NCI-H1092 (cell line): ENCODE measurements around the gene MASP2.
"Not testable (repeated sequence)": the region's sequence is repeated elsewhere in the genome, so short reads cannot be mapped to it uniquely, and the experiment has no call there.

Experiments
- DNase-seq: peaks from one replicate; lab custom pipeline; 2025; lab: John Stamatoyannopoulos, UW

Gene MASP2

GRCh38 chr1:11046625-11047365 is at the start of gene MASP2:
TSS of gene MASP2 (minus strand) at chr1:11047239. CDS start at chr1:11047207, 32 bp downstream.
- no peak for DNase-seq

GRCh38 chr1:11083784-11084183 is 36.7 kb upstream of the MASP2 start:
- DNase-seq = not testable (repeated sequence)

- no peak for DNase-seq
Observed at GRCh38 chr1:11080931-11081330, 33.9 kb upstream of the MASP2 start.

GRCh38 chr1:11078631-11079030 is 31.6 kb upstream of the MASP2 start:
- DNase-seq = no peak

GRCh38 chr1:11073398-11073797 is 26.4 kb upstream of the MASP2 start:
- DNase-seq = not testable (repeated sequence)

DNA sequence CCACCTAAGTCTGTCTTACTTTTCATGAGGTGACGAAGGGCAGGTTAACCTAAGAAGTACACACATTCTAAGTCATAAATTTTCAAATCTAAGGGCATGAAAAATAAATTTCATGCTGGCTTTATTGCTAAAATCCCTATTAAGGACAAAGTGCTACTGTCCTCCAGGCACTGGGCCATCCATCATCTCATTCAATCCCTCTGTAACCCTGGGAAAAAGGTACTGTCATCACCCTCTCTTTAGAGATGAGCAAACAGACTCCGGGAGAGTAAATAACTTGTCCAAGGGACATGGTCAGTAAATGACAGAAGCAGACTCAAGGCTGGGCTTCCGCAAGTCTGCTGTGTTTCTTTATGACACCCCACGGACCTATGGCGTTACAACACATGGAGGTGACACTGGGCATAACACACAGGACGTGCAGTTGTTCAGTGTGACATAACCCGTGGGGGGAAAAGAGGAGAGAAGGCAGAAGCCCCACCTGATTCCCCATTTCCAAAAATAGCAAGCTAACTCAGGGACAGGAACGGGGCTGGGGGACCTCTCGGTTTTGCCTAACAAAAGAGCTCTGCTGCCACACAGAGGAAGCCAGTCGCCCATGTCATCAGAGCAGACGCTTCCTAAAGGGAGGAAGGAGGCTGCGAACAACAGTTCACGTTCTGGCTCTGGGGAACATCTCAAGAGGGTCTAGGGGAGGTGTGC is 25.3 kb upstream of the MASP2 start:
- peak; percentile 76 for DNase-seq

DNA sequence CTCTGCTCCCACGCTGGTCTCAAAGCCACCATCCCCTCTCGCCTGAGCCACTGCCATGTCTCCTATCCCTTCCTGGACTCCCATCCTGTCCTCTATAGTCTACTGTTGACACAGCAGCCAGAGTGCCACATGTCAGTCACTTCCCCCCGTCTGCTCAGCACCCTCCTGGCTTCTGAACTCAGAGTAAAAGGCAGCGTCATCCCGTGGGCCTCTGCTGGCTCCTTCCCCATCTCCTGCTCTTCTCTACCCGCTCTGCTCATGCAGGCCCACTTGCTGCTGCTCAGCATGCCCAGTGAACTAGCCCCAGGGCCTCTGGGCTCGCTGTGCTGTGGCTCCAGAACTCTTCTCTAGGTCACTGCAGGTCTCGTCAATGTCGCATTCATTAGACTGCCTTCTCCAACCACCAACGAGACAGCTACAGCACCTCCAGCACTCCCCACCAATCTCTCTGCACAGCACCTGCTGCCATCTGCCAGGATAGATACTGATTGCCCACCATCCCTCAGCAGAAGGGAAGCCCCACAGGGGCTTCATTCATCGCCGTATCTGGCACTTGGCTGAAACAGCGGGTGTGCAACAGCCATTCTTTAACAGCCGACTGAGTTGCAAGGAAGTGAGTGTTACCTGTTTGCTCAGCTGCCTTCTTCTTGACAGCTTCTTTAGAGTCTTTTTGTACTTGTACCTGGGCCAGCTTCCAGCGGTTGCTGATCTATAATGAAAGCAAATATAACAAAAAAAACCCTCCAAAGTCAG is 24.6 kb upstream of the MASP2 start:
- peak; percentile 82 for DNase-seq

- DNase-seq = no peak
Observed at GRCh38 chr1:11070876-11071275, 23.8 kb upstream of the MASP2 start.

GRCh38 chr1:11068600-11069473 is 21.8 kb upstream of the MASP2 start:
- no peak for DNase-seq

DNA sequence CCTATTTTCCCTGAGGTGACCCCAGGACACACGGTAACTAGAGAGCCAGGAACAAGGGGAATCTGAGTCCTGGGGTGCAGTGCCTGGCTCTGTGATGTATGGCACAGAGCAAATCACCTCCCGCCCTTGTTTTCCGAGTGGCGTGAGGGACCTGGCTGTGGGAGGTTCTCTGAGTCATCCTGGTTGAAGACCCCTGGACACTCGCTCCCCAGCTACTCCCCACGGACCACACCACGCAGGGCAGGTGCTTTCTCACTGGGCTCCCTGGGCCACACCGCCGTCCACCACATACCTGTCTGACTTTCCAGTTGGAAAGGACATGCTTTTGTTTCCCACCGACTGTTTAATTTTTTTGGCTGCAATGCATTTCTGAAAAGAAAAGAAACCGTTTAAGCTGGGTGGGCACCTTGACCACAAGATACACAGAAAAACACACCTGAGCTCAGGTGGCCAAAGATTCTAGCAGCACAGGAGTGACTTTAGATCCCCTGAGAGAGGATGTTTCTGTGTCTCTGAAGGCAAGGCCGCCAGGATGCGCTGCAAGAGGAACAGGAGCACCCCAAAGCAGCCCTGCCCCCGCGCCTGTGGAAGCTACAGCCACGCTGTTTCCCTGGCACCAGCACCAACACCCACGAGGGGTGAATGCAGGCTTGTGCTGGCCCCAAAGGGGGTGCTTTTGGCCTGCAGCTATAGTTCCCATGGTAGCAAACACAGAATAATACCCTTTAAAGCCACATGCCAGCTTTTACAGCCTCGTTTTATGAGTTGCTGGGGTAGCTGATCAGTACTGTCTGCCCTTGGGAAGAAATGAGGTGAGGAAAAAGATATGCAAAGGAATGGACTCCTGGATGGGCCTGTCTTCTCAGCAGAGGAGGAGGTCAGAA is 20.9 kb upstream of the MASP2 start:
- no peak for DNase-seq

DNA sequence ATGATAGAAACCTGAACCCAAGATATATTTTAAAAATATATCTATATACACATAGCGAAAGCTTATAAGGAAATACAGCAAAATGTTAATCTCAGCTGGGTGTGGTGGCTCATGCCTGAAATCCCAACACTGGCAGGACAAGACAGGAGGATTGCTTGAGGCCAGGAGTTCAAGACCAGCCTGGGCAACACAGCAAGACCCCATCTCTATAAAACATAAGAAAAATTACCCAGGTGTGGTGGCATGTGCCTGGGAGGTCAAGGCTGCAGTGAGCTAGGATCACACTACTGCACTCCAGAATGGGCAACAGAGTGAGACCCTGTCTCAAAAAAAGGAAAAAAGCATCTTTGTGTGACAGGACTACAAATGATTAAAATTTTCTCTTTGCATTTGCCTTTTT is 18.8 kb upstream of the MASP2 start:
- DNase-seq = no peak

DNA sequence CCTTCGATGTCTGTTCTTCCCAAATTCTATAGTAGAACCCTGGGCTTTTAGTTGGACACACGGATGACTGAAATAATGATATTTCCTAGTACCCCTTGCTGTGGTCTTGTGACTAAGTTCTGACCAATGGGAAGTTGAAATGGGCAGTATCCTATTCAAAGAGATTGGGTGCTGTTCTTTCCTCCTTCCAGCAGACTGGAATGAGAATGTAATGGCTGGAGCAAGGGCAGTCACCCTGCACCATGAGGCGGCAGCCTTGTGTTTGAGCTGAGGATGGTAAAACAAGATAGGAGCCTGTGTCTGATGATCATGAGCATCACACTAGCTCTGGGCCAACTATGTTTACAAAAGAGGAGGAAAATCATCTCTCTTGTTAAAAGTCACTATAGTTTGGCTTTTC is 17.9 kb upstream of the MASP2 start:
- DNase-seq = no peak

- DNase-seq = not testable (repeated sequence)
Observed at GRCh38 chr1:11063937-11064537, 17.0 kb upstream of the MASP2 start.

GRCh38 chr1:11062965-11063401 is 15.9 kb upstream of the MASP2 start:
- peak; percentile 65 for DNase-seq

DNA sequence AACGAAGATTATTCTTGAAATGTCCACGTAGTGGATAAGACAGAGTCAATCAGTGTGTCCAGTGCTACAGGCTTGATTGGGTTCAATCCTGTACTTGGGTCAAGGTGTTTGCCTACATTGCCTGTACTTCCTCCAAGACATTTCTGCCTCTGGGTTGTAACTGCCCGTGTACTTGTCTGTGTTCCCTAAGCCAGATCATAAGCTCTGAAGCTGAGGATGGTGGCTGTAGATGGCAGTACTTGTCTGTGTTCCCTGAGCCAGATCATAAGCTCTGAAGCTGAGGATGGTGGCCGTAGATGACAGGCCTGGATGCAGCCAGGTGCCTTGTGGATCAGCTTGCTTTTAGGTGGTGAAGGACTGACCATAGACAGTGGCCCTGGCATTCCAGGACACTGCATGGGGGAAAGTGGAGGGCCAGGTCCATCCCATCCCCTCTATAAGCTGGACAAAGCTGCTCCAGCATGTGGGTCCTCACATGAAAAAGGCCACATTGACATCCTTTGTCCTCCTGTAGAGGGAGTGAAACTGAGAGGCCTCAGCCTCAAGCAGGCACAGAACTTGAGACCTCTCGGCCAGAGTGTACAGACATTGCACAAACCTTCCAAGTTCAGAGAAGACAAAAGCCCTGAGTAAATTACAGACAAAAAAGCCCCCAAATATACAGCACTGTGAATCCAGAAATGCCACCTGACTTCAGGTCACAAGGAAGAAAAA is 14.8 kb upstream of the MASP2 start:
- DNase-seq = no peak

DNA sequence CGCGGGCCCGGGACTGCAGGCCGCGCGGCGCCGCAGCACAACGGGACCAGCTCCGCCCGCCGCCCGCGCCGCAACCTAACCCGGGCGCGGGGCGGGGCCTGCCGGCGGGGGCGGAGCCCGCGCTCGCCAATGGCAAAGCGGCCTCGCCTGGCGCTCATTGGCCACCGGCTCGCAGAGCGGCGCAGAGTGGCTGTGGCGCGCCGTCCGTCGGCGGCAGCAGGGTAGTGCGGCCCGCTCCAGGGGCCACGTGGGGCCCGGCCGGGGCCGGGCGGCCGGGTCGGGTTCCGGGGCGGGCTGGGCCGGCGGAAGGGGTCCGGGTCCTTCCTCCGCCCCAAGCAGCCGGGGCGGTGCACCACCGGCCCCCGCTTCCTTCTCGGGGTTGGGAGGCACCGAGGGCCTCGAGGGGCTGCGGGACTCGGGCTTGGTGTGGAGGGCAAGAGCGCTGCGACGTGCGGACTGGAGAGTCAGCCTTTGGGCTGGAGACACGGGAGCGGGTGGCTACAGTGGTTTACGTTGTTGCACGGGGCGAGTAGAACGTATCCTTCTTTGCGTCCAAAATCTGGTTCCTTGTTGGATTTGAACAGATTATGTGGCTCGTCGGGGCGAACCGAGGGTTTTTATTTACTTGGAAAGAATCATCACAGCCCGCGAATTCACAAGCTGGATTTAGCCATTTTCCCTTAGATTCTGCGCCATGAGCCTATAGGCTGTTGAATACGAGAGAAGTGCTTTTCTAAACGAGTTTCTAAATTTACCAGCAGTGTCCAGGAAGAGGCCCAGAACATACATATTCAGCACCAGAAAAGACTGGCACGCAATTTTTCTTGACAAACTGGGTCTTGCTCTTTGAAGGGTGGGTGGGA is 13.2 kb upstream of the MASP2 start, which contains the start of gene SRM:
Gene SRM, minus strand, starts transcription at position 51 of the 863 bp plus-strand sequence. CDS start 75 bp downstream, outside the sequence.
- DNase-seq = peak; percentile 92

GRCh38 chr1:11059155-11059967 is 12.3 kb upstream of the MASP2 start:
- peak; percentile 31 for DNase-seq
